ENCODE results near the gene DHCR7. TPM values are rescaled to one million over a fixed set of nuclear protein-coding genes. Genes with fewer than 3 reads are reported as not detected.

The DHCR7 gene
- total RNA-seq, 1 donor from 2014 or later: 88.8 TPM

GRCh38 chr11:71387200-71387599 lies 61.0 kb downstream of the DHCR7 start:
- no peak for DNase-seq (ENCODE audit: low read depth)
- Histone ChIP-seq H3K36me3 (ENCODE audit: control insufficient read depth, insufficient read depth, low read length) (no peaks in the 10 kb centered on the region), H3K27me3 (ENCODE audit: control insufficient read depth, insufficient read depth, low read length) (peaks cover 13% of the 10 kb centered on the region), H3K4me3 (ENCODE audit: low read depth, low read length) (no peak overlapping the region)
- TF ChIP-seq, protein P1, sequence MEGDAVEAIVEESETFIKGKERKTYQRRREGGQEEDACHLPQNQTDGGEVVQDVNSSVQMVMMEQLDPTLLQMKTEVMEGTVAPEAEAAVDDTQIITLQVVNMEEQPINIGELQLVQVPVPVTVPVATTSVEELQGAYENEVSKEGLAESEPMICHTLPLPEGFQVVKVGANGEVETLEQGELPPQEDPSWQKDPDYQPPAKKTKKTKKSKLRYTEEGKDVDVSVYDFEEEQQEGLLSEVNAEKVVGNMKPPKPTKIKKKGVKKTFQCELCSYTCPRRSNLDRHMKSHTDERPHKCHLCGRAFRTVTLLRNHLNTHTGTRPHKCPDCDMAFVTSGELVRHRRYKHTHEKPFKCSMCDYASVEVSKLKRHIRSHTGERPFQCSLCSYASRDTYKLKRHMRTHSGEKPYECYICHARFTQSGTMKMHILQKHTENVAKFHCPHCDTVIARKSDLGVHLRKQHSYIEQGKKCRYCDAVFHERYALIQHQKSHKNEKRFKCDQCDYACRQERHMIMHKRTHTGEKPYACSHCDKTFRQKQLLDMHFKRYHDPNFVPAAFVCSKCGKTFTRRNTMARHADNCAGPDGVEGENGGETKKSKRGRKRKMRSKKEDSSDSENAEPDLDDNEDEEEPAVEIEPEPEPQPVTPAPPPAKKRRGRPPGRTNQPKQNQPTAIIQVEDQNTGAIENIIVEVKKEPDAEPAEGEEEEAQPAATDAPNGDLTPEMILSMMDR (IDR thresholded peaks at IDR 0.05; ENCODE audit: insufficient read depth, low read length, poor library complexity, severe bottlenecking): no peak

DNA sequence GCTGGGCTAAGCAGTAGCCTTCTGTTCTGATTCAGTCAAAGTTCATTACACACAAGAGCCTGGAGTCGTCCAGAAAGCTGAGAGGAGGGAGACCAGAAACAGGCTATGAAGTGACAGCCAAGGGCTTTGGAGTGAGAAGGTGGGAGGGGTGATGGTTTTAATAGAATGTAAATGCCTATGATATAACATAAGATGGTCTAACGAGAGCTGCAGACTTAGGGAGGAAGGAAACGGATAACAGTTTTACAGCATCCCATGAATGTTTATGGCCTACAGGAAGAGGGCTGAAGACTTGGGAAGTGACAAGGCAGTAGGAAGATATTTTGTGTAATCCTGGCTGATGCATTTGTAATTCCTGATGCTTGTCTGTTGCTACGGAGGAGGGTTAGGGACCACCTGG lies 62.0 kb downstream of the DHCR7 start:
- no peak overlapping the region for H3K4me3 ChIP-seq (ENCODE audit: low read depth, low read length)
- no peaks in the 10 kb centered on the region for H3K36me3 ChIP-seq (ENCODE audit: control insufficient read depth, insufficient read depth, low read length)
- DNase-seq (ENCODE audit: low read depth): no peak
- peaks cover 8% of the 10 kb centered on the region for H3K27me3 ChIP-seq (ENCODE audit: control insufficient read depth, insufficient read depth, low read length)
- TF ChIP-seq, protein P1 (IDR thresholded peaks at IDR 0.05; ENCODE audit: insufficient read depth, low read length, poor library complexity, severe bottlenecking): no peak

DNA sequence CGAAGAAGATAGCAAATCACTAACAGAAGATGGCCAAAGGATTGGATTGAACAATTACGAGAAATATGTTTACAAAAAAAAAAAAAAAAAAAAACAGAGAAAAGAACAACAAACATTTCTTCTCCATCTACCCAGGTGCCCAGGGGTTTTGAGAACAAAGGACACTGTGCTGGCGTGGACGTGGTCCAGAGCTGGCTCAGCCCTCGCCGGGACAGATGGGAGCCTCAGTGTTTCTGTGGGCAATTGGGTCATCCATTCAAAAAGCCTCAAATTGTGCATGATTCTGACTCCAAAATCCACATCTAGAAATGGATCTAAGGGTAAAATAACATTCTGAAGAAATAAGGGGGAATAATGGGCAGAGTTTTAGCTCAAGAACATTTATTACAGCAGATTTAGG lies 63.1 kb downstream of the DHCR7 start:
- Histone ChIP-seq H3K36me3 (ENCODE audit: control insufficient read depth, insufficient read depth, low read length) (no peaks in the 10 kb centered on the region), H3K27me3 (ENCODE audit: control insufficient read depth, insufficient read depth, low read length) (peaks cover 6% of the 10 kb centered on the region), H3K4me3 (ENCODE audit: low read depth, low read length) (no peak overlapping the region)
- TF ChIP-seq, protein P1 (IDR thresholded peaks at IDR 0.05; ENCODE audit: insufficient read depth, low read length, poor library complexity, severe bottlenecking): no peak
- no peak for DNase-seq (ENCODE audit: low read depth)

DNA sequence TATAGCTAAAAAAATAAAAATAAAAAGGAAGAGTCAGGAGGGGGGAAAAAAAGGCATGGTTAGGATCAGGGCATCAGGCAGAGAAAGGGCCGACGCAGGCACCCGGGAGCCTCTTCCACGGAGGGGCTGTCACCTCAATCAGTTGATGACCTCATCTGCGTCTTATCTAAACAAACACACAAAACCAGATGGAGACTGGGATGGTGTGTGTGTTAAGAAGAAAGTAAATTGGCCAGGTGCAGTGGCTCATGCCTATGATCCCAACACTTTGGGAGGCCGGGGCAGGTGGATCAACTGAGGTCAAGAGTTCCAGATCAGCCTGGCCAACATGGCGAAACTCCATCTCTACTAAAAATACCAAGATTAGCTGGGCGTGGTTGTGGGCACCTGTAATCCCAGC lies 63.6 kb downstream of the DHCR7 start:
- H3K27me3 ChIP-seq (ENCODE audit: control insufficient read depth, insufficient read depth, low read length): peaks cover 2% of the 10 kb centered on the region
- no peak overlapping the region for H3K4me3 ChIP-seq (ENCODE audit: low read depth, low read length)
- TF ChIP-seq, protein P1 (IDR thresholded peaks at IDR 0.05; ENCODE audit: insufficient read depth, low read length, poor library complexity, severe bottlenecking): no peak
- no peaks in the 10 kb centered on the region for H3K36me3 ChIP-seq (ENCODE audit: control insufficient read depth, insufficient read depth, low read length)
- DNase-seq (ENCODE audit: low read depth): no peak

Other genes with a start within 250 kb of the DHCR7 start
- 12.5 and 16.0 TPM in 2 replicates for gene SHANK2, start 195.8 kb downstream of the DHCR7 start, total RNA-seq
- 66.7 and 70.1 TPM in 2 replicates for gene NADSYN1, start 4.8 kb upstream of the DHCR7 start, total RNA-seq
- not detected in 2 replicates for gene KRTAP5-7, start 78.9 kb upstream of the DHCR7 start, total RNA-seq
- gene KRTAP5-8, start 89.6 kb upstream of the DHCR7 start, total RNA-seq: not detected in 2 replicates
- not detected in 2 replicates for gene KRTAP5-9, start 100.0 kb upstream of the DHCR7 start, total RNA-seq
- gene KRTAP5-10, start 117.2 kb upstream of the DHCR7 start, total RNA-seq: not detected in 2 replicates
- not detected in 2 replicates for gene KRTAP5-11, start 134.5 kb upstream of the DHCR7 start, total RNA-seq

Data from kidney epithelial cell (primary cell).